Right lobe of liver (tissue), 6 donors: Measurements from ENCODE around the gene PGM1. TPM values are rescaled to one million over a fixed set of nuclear protein-coding genes. Genes with fewer than 3 reads are reported as not detected.

Experiments used
- ATAC-seq, 4 donors: fragments of 200-7000 bp; cut with Tn5 transposase; one replicate each; pipeline ENCODE4 v1.9.1; 2020; ENCODE audit warnings: mild to moderate bottlenecking in 4 of 4, moderate library complexity in 4 of 4
- DNase-seq, 3 donors: peaks; one replicate each; pipeline ENCODE4 v3.0.0-alpha.2; 2020
- H3K27ac ChIP-seq, 3 donors: fragments of 200-600 bp; one replicate each; pipeline ENCODE4 v1.8.0; 2022
- H3K27me3 ChIP-seq, 2 donors: fragments of 200-600 bp; one replicate each; pipeline ENCODE4 v1.8.0; 2022
- H3K36me3 ChIP-seq, 4 donors: fragments of 200-600 bp; sonication (generic) in 1 of 4; one replicate each; pipeline versions ENCODE4 v1.5.1 to v1.8.0; 2017 to 2022; ENCODE audit warnings: control low read depth in 1 of 4
- H3K4me1 ChIP-seq, 4 donors: fragments of 200-600 bp; sonication (generic) in 1 of 4; one replicate each; pipeline versions ENCODE4 v1.5.1 to v1.8.0; 2017 to 2022; ENCODE audit warnings: control low read depth in 1 of 4
- H3K4me3 ChIP-seq, 3 donors: fragments of 200-600 bp; one replicate each; pipeline ENCODE4 v1.8.0; 2022
- H3K9me3 ChIP-seq, 4 donors: fragments of 200-600 bp; sonication (generic) in 1 of 4; one replicate each; pipeline versions ENCODE4 v1.5.1 to v1.8.0; 2017 to 2022; ENCODE audit warnings: control low read depth in 1 of 4
- CTCF ChIP-seq, 4 donors: fragments of 200-600 bp in 3 of 4; fragments of 450-650 bp in 1 of 4; IDR thresholded peaks; one replicate each; pipeline versions ENCODE4 v1.5.1 to v1.8.0; 2016 to 2022; ENCODE audit warnings: antibody characterized with exemption in 4 of 4, mild to moderate bottlenecking in 2 of 4
- POLR2A ChIP-seq: fragments of 450-650 bp; IDR thresholded peaks from one replicate; pipeline ENCODE4 v1.6.1; 2017; ENCODE audit warnings: antibody characterized with exemption, mild to moderate bottlenecking
- WGBS: methylation state at CpG from one replicate; pipeline ENCODE4 v1.1.6; 2018; ENCODE audit warnings: low coverage, low lambda C conversion rate; ENCODE audit not compliant: insufficient coverage; ENCODE audit errors: missing lambda C conversion rate; 5-methylcytosine and 5-hydroxymethylcytosine counted together
- intact Hi-C, 2 donors: fragments of 100-400 bp; cut with DNase I; formaldehyde crosslinking; loops; one replicate each; pipeline versions ENCODE4 v1.11.2 to v1.14.1; 2022
- small RNA-seq, 2 experiments: library from RNA; depleted of rRNA; stranded (forward); fragments of <200 nt; gene quantifications; one replicate each; pipeline ENCODE3, GENCODE V24; 2016
- total RNA-seq, 6 experiments: library from RNA; depleted of rRNA in 2 of 6; stranded (reverse); fragments of >200 nt in 2 of 6; fragmentation: NEBNext Ultra II Directional in 3 of 6; extraction: Animal tissue kit (Norgen Biotek cat#: 25700) in 3 of 6; gene quantifications; one replicate each; pipeline versions ENCODE4 v1.1.0 to v1.2.4, GENCODE V29; 2016 to 2023
- donor health status: DM: no; HTN: yes; CAD: no.
- donor health status: DM: no; HTN: no; CAD: no.
- donor health status: DM: no; HTN: no; CAD: no.
- donor health status: DM: no; HTN: yes; CAD: no.
- donor health status: DM: no; HTN: yes; CAD: no.

The PGM1 gene
- total RNA-seq, 6 experiments from 2014 or later = 127 to 220 (median 157) TPM

- Histone ChIP-seq H3K9me3 (no peaks in the 10 kb centered on the region), H3K4me3 (no peak overlapping the region), H3K4me1 (peaks cover 0 to 6% (median 0%) of the 10 kb centered on the region in 4 donors), H3K27me3 (no peaks in the 10 kb centered on the region), H3K27ac (no peak overlapping the region), H3K36me3 (no peaks in the 10 kb centered on the region)
- 79% methylated on average over 7 of the region's 9 CpGs for WGBS
- ATAC-seq (no peak), DNase-seq (no peak)
- intact Hi-C loops = no loop called here
- no peak for TF ChIP-seq CTCF (IDR thresholded peaks at IDR 0.05)
- no peak for TF ChIP-seq POLR2A
Observed at GRCh38 chr1:63709267-63709828, 116.1 kb downstream of the PGM1 start.

Small RNAs within 50 kb of the gene (small RNA-seq; reads per million reads assigned to genes)
- gene RF02105 (0 reads per million in 2 experiments), gene RF02106 (0 reads per million in 2 experiments), gene RF02107 (0 reads per million in 2 experiments), gene RF02108 (0 reads per million in 2 experiments), gene RF02109 (0 reads per million in 2 experiments), gene RF02110 (0 reads per million in 2 experiments)

Other genes starting within 250 kb of the PGM1 start
- gene ALG6, start 225.8 kb upstream of the PGM1 start, total RNA-seq = 1 to 10 TPM; 5.5 to 7.7 (median 6.1) TPM
- 10 to 100 TPM in 1 of 6 experiments, 1 to 10 TPM in 5; 4.3 to 10.7 (median 7.0) TPM for gene ITGB3BP, start 70.2 kb upstream of the PGM1 start, total RNA-seq
- 1 to 10 TPM in 5 of 6 experiments, under 1 TPM in 1; 0.84 to 3.2 (median 2.3) TPM for gene EFCAB7, start 69.9 kb upstream of the PGM1 start, total RNA-seq
- under 1 TPM; 0.04 to 0.58 (median 0.37) TPM for gene ROR1, start 180.6 kb downstream of the PGM1 start, total RNA-seq